WTC11 (cell line): ENCODE measurements around the gene KCNJ4. TPM values are rescaled to one million over a fixed set of nuclear protein-coding genes. Genes with fewer than 3 reads are reported as not detected.

Experiments used
- ATAC-seq: fragments of 200-7000 bp; cut with Tn5 transposase; 2 replicates; pipeline ENCODE4 v1.10.0; 2021; ENCODE audit warnings: mild to moderate bottlenecking, moderate library complexity
- CTCF ChIA-PET: fragments of 300-600 bp; sonication (Branson Sonifier 250); formaldehyde crosslinking; loops from one replicate; lab custom pipeline; 2021; ENCODE audit warnings: antibody characterized with exemption; lab: Charles Lee
- POLR2A ChIA-PET: fragments of 350-600 bp; sonication (Branson Sonifier 250); formaldehyde crosslinking; loops from one replicate; lab custom pipeline; 2021; ENCODE audit warnings: antibody characterized with exemption; lab: Charles Lee
- DNase-seq: peaks from one replicate; pipeline ENCODE4 v3.0.0; 2021; ENCODE audit warnings: low spot score
- H3K27ac Mint-ChIP-seq: 2 replicates; pipeline ENCODE4 v1.8.0; 2021; ENCODE audit warnings: mixed read lengths
- H3K27me3 Mint-ChIP-seq: 2 replicates; pipeline ENCODE4 v1.8.0; 2021; ENCODE audit warnings: low read depth, mild to moderate bottlenecking, moderate library complexity, mixed read lengths
- H3K36me3 Mint-ChIP-seq: 2 replicates; pipeline ENCODE4 v1.8.0; 2021; ENCODE audit warnings: mixed read lengths
- H3K4me1 Mint-ChIP-seq: 2 replicates; pipeline ENCODE4 v1.8.0; 2022; ENCODE audit warnings: mixed read lengths
- H3K4me3 Mint-ChIP-seq: 2 replicates; pipeline ENCODE4 v1.8.0; 2021; ENCODE audit warnings: mild to moderate bottlenecking, moderate library complexity, mixed read lengths
- H3K9me3 Mint-ChIP-seq: 2 replicates; pipeline ENCODE4 v1.8.0; 2021; ENCODE audit warnings: mixed read lengths
- AR ChIP-seq: fragments of 250-450 bp; sonication (Bioruptor Pico); IDR thresholded peaks from 2 replicates; pipeline ENCODE4 v1.9.0; 2021; ENCODE audit warnings: mild to moderate bottlenecking
- ARID4B ChIP-seq: sonication (generic); formaldehyde crosslinking; IDR thresholded peaks from 2 replicates; pipeline ENCODE4 v1.8.0; 2023; ENCODE audit warnings: missing genetic modification reagents, mild to moderate bottlenecking, borderline replicate concordance
- ATF2 ChIP-seq: sonication (generic); formaldehyde crosslinking; IDR thresholded peaks from 2 replicates; pipeline ENCODE4 v1.8.1; 2022; ENCODE audit warnings: low read depth, missing genetic modification reagents, borderline replicate concordance
- ATF3 ChIP-seq: sonication (generic); formaldehyde crosslinking; conservative IDR thresholded peaks from 2 replicates; pipeline ENCODE4 v1.8.1; 2022; ENCODE audit warnings: mild to moderate bottlenecking, missing genetic modification reagents
- CBFB ChIP-seq: sonication (generic); formaldehyde crosslinking; IDR thresholded peaks from 2 replicates; pipeline ENCODE4 v1.8.1; 2022; ENCODE audit warnings: mild to moderate bottlenecking, low read depth, missing genetic modification reagents
- E2F4 ChIP-seq: sonication (generic); formaldehyde crosslinking; IDR thresholded peaks from 2 replicates; pipeline ENCODE4 v1.8.1; 2022; ENCODE audit warnings: low read depth, mild to moderate bottlenecking, moderate library complexity, missing genetic modification reagents, borderline replicate concordance
- MAX ChIP-seq: sonication (generic); formaldehyde crosslinking; IDR thresholded peaks from 2 replicates; pipeline ENCODE4 v1.8.0; 2022; ENCODE audit warnings: mild to moderate bottlenecking, missing genetic modification reagents
- OVOL2 ChIP-seq: fragments of 250-450 bp; sonication (Bioruptor Pico); IDR thresholded peaks from 2 replicates; pipeline ENCODE4 v1.9.0; 2021; ENCODE audit warnings: mild to moderate bottlenecking, borderline replicate concordance
- PRDM15 ChIP-seq: sonication (generic); formaldehyde crosslinking; IDR thresholded peaks from 2 replicates; pipeline ENCODE4 v1.8.0; 2022; ENCODE audit warnings: missing genetic modification reagents
- SP1 ChIP-seq: sonication (generic); formaldehyde crosslinking; conservative IDR thresholded peaks from 2 replicates; pipeline ENCODE4 v1.8.1; 2022; ENCODE audit warnings: missing genetic modification reagents
- ZBTB43 ChIP-seq: sonication (generic); formaldehyde crosslinking; IDR thresholded peaks from 2 replicates; pipeline ENCODE4 v1.8.1; 2023; ENCODE audit warnings: mild to moderate bottlenecking, missing genetic modification reagents
- ZNF423 ChIP-seq: fragments of 250-450 bp; sonication (Bioruptor Pico); IDR thresholded peaks from 2 replicates; pipeline ENCODE4 v2.1.2; 2022; ENCODE audit warnings: mild to moderate bottlenecking, moderate library complexity
- total RNA-seq: library from RNA; stranded (reverse); gene quantifications from 3 replicates; pipeline ENCODE4 v1.2.3, GENCODE V29; 2021

The KCNJ4 gene
- total RNA-seq, 1 experiment from 2014 or later = 3.1 TPM

GRCh38 chr22:38423512-38424503, 31.2 kb downstream of the KCNJ4 start:
- Mint-ChIP-seq H3K9me3 (no peaks in the 10 kb centered on the region), H3K36me3 (no peaks in the 10 kb centered on the region), H3K27me3 (no peaks in the 10 kb centered on the region), H3K4me3 (no peak overlapping the region), H3K27ac (no peak overlapping the region), H3K4me1 (peaks cover 24% of the 10 kb centered on the region)
- CTCF ChIA-PET = interaction anchor here (0.6 to 3.8 kb wide), 3 partner anchors 10 to 331 kb away, joined by 4 to 30 read pairs (median 22); no protein-coding TSS in a partner anchor
- POLR2A ChIA-PET = no interaction called here
- ATAC-seq (no peak), DNase-seq (no peak)
- no peak for TF ChIP-seq SP1 (CRISPR knock-in tag)
- peak; percentile 62; the same call in 1 of the 2 replicates for TF ChIP-seq ZNF423 (CRISPR knock-in tag)
- TF ChIP-seq ZBTB43 (CRISPR knock-in tag) = no peak

- Mint-ChIP-seq H3K9me3 (no peaks in the 10 kb centered on the region), H3K4me3 (no peak overlapping the region), H3K27ac (peak overlapping the region; percentile 19; the same call in 1 of the 2 replicates), H3K4me1 (peaks cover 24% of the 10 kb centered on the region), H3K36me3 (no peaks in the 10 kb centered on the region), H3K27me3 (no peaks in the 10 kb centered on the region)
- ChIA-PET POLR2A (no interaction called here), CTCF (interaction anchor here (0.6 to 3.8 kb wide), 3 partner anchors 9 to 1175 kb away, joined by 3 to 30 read pairs (median 22); no protein-coding TSS in a partner anchor)
- ATAC-seq (peak; percentile 63), DNase-seq (no peak)
- TF ChIP-seq OVOL2 (CRISPR knock-in tag) = no peak
- TF ChIP-seq PRDM15 (CRISPR knock-in tag) = peak; percentile 58; the same call in 1 of the 2 replicates
- TF ChIP-seq MAX = 0 out of 2 replicates have a peak, but pooled peaks have one; percentile 28
- no peak for TF ChIP-seq ARID4B (CRISPR knock-in tag)
- 0 out of 2 replicates have a peak, but pooled peaks have one; percentile 57 for TF ChIP-seq CBFB (CRISPR knock-in tag)
- TF ChIP-seq ATF2 (CRISPR knock-in tag) = no peak
- 0 out of 2 replicates have a peak, but pooled peaks have one; percentile 19 for TF ChIP-seq SP1 (CRISPR knock-in tag)
- TF ChIP-seq ATF3 (CRISPR knock-in tag) = no peak
- no peak for TF ChIP-seq E2F4 (CRISPR knock-in tag)
- no peak for TF ChIP-seq AR (CRISPR knock-in tag)
Observed at GRCh38 chr22:38422611-38423511, 32.1 kb downstream of the KCNJ4 start.
